Measurements from ENCODE around the gene TSPAN10. TPM values are rescaled to one million over a fixed set of nuclear protein-coding genes. Genes with fewer than 3 reads are reported as not detected.
A peak's percentile ranks its signal among the peaks of the same experiment; 100 is the strongest.

TSPAN10 gene
- total RNA-seq, 4 donors from 2014 or later, result 0.22 to 0.84 TPM; not detected in 2

DNA sequence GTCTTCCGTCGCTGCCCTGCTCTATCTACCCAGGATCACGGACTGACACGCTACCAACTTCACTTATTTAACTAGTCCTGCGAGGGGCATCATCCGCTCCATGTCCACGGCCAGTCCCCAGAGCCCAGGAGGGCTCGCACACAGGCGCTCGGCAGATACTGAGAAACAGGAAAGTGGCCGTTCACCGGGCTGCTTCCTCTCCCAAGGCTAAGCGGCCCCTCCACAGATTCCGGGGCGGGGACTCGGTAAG, 29.0 kb downstream of the TSPAN10 start:
- H3K4me1 ChIP-seq, result peaks cover 0 to 30% (median 12%) of the 10 kb centered on the region in 4 donors
- DNase-seq (ENCODE audit: low spot score in 2 of 2), result no peak
- no peaks in the 10 kb centered on the region for H3K9me3 ChIP-seq
- peaks cover 0 to 31% (median 14%) of the 10 kb centered on the region in 3 donors for H3K36me3 ChIP-seq
- peak overlapping the region; percentile 69 to 100 (median 100) for H3K4me3 ChIP-seq
- TF ChIP-seq EP300 (IDR thresholded peaks at IDR 0.05), result no peak
- TF ChIP-seq CTCF (IDR thresholded peaks at IDR 0.05), result no peak
- no peak for TF ChIP-seq POLR2A (IDR thresholded peaks at IDR 0.05)
- H3K27me3 ChIP-seq, result no peaks in the 10 kb centered on the region
- 0% methylated on average over 14 to 16 of the region's 16 CpGs for WGBS, 2 donors
- H3K27ac ChIP-seq, result peak overlapping the region; percentile 44 to 94 (median 92)

DNA sequence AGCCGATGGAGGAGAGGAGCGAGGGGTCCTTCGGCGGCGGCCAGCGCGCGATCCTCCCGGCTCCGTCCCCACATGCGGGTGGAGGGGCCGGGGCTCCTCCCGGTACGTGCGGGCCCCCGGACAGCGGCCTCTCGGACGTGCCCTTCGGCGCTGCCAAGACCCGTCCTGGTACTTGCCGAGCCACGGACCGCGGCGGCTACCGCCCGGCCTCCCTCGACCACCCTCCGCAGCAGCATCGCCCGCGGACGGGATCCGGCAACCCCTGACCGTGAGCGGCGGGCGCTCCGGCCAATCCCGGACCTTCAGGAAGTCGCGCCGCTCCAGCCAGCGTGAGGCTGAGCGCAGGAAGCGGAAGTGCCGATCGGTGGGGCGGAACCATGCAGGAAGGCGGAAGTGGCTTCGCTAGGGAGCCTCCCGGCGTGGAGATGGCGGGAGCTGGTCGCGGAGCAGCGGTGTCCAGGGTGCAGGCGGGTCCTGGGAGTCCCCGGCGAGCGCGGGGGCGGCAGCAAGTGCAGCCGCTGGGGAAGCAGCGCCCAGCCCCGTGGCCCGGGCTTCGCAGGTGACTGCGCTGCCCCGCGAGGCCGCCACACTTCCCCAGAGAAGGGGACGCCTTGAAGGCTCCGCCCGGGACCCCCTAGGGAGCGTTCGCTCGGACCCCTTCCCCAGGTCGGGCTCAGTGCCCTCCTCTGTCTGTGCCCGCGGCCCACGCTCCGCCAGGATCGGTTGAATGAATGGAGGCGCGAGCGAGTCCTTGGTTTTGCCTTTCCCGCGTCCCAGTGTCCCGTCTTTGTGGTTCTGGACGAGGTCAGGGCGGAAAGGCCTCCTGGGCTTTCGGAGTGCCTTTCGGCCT, 29.6 kb downstream of the TSPAN10 start, which contains the start of the genes CCDC137 and OXLD1:
TSS of gene CCDC137 (plus strand) at position 396 of the 850 bp plus-strand sequence. CDS start at position 426, 30 bp downstream.
TSS of gene OXLD1 (minus strand) at position 264 of the 850 bp plus-strand sequence. CDS start at position 236, 28 bp downstream.
- WGBS, 2 donors, result 0% methylated on average over 31 to 57 of the region's 96 CpGs
- H3K4me3 ChIP-seq, result peak within 1 kb of the TSS; percentile 69 to 100 (median 100)
- peak within 1 kb of the TSS; percentile 44 to 94 (median 92) for H3K27ac ChIP-seq
- peaks cover 0 to 30% (median 12%) of the 10 kb centered on the region in 4 donors for H3K4me1 ChIP-seq
- DNase-seq (ENCODE audit: low spot score in 2 of 2), result peak; percentile 90 to 91
- no peaks in the 10 kb centered on the region for H3K9me3 ChIP-seq
- no peaks in the 10 kb centered on the region for H3K27me3 ChIP-seq
- H3K36me3 ChIP-seq, result peaks cover 0 to 37% (median 14%) of the 10 kb centered on the region in 3 donors
- peak in 1 of 5 experiments; percentile 29 for TF ChIP-seq CTCF (IDR thresholded peaks at IDR 0.05)
- TF ChIP-seq POLR2A (IDR thresholded peaks at IDR 0.05), result peak; percentile 28 to 69
- peak; percentile 33 to 91 for TF ChIP-seq EP300 (IDR thresholded peaks at IDR 0.05)

DNA sequence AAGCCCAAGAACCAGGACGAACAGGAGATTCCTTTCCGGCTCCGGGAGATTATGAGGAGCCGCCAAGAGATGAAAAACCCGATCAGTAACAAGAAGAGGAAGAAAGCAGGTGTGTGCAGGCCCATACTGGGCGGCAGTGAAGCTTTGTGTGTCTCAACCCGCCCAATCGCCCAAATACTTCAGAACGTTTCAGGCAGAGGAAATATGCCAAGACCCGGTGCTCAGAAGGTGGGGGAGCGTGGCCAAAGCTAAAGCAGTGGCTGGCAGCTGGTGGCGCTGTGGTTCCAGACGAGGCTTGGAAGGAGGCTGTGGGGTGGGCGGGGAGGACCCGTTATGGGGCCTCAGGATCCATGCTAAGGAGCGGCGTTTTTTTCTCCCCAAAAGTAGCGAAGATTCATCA, 30.8 kb downstream of the TSPAN10 start:
- no peaks in the 10 kb centered on the region for H3K27me3 ChIP-seq
- H3K4me1 ChIP-seq, result peaks cover 0 to 30% (median 12%) of the 10 kb centered on the region in 4 donors
- peak overlapping the region in 1 of 4 donors; percentile 99 for H3K4me3 ChIP-seq
- 82 to 88% methylated on average over 18 of the region's 18 CpGs for WGBS, 2 donors
- DNase-seq (ENCODE audit: low spot score in 2 of 2), result no peak
- peaks cover 0 to 49% (median 14%) of the 10 kb centered on the region in 3 donors for H3K36me3 ChIP-seq
- H3K27ac ChIP-seq, result no peak overlapping the region
- H3K9me3 ChIP-seq, result no peaks in the 10 kb centered on the region
- TF ChIP-seq EP300 (IDR thresholded peaks at IDR 0.05) (no peak), CTCF (IDR thresholded peaks at IDR 0.05) (no peak), POLR2A (IDR thresholded peaks at IDR 0.05) (no peak)

- H3K36me3 ChIP-seq, result peaks cover 0 to 62% (median 14%) of the 10 kb centered on the region in 3 donors
- TF ChIP-seq CTCF (IDR thresholded peaks at IDR 0.05), result no peak
- no peak for TF ChIP-seq EP300 (IDR thresholded peaks at IDR 0.05)
- no peak for TF ChIP-seq POLR2A (IDR thresholded peaks at IDR 0.05)
- WGBS, 2 donors, result 78 to 80% methylated on average over 1 to 13 of the region's 18 CpGs
These were observed 35.5 kb downstream of the TSPAN10 start for GRCh38 chr17:81672504-81672903.

GRCh38 chr17:81672954-81673353, 36.0 kb downstream of the TSPAN10 start:
- WGBS, 2 donors, result 91 to 92% methylated on average over 13 to 16 of the region's 16 CpGs

More at GRCh38 chr17:81672504-81672903, 35.5 kb downstream of the TSPAN10 start:
- DNase-seq (ENCODE audit: low spot score in 2 of 2), result no peak
- Histone ChIP-seq H3K9me3 (no peaks in the 10 kb centered on the region), H3K4me3 (no peak overlapping the region), H3K27me3 (no peaks in the 10 kb centered on the region), H3K27ac (no peak overlapping the region), H3K4me1 (peaks cover 0 to 15% (median 3%) of the 10 kb centered on the region in 4 donors)

More at GRCh38 chr17:81672954-81673353, 36.0 kb downstream of the TSPAN10 start:
- H3K36me3 ChIP-seq, result peaks cover 0 to 62% (median 14%) of the 10 kb centered on the region in 3 donors
- no peaks in the 10 kb centered on the region for H3K27me3 ChIP-seq
- DNase-seq (ENCODE audit: low spot score in 2 of 2), result no peak
- H3K9me3 ChIP-seq, result no peaks in the 10 kb centered on the region
- no peak overlapping the region for H3K4me3 ChIP-seq
- H3K4me1 ChIP-seq, result peaks cover 0 to 11% (median 0%) of the 10 kb centered on the region in 4 donors
- H3K27ac ChIP-seq, result no peak overlapping the region
- no peak for TF ChIP-seq EP300 (IDR thresholded peaks at IDR 0.05)

All from tibial nerve (tissue), 4 donors.